Neural cell (in vitro differentiated cells): ENCODE results near the gene LCNL1.

Experiments
- EP300 ChIP-seq: fragments of 450-650 bp; conservative IDR thresholded peaks from 2 replicates; pipeline ENCODE4 v1.6.1; 2014; ENCODE audit warnings: antibody characterized with exemption, mild to moderate bottlenecking, moderate library complexity; ENCODE audit not compliant: poor library complexity, severe bottlenecking
- EZH2 ChIP-seq: fragments of 200-600, 300-800 bp; shearing (Covaris generic), sonication (generic); IDR thresholded peaks from 2 replicates; pipeline ENCODE4 v1.6.1; 2014; ENCODE audit warnings: antibody characterized with exemption, low read length, borderline replicate concordance, mild to moderate bottlenecking; ENCODE audit not compliant: insufficient read depth, poor library complexity, severe bottlenecking
- MXI1 ChIP-seq: fragments of 450-650 bp; conservative IDR thresholded peaks from 2 replicates; pipeline ENCODE4 v1.6.1; 2014; ENCODE audit warnings: antibody characterized with exemption, mild to moderate bottlenecking; ENCODE audit not compliant: poor library complexity, severe bottlenecking
- RAD21 ChIP-seq: fragments of 450-650 bp; conservative IDR thresholded peaks from 2 replicates; pipeline ENCODE4 v1.6.1; 2014; ENCODE audit warnings: antibody characterized with exemption, mild to moderate bottlenecking, moderate library complexity
- SMC3 ChIP-seq: fragments of 450-650 bp; conservative IDR thresholded peaks from 2 replicates; pipeline ENCODE4 v1.6.1; 2014; ENCODE audit warnings: antibody characterized with exemption, mild to moderate bottlenecking, moderate library complexity; ENCODE audit not compliant: poor library complexity
- TAF1 ChIP-seq: IDR thresholded peaks from 2 replicates; pipeline ENCODE4 v1.6.1; 2012; ENCODE audit warnings: low read depth
- TF ChIP-seq, protein P1 (sequence below): fragments of 450-650 bp; IDR thresholded peaks from 2 replicates; pipeline ENCODE4 v1.5.1; 2014; ENCODE audit warnings: antibody characterized with exemption, mild to moderate bottlenecking, moderate library complexity; ENCODE audit not compliant: poor library complexity, severe bottlenecking
- TF ChIP-seq, protein P2 (sequence below): IDR thresholded peaks from 2 replicates; pipeline ENCODE4 v1.6.1; 2012; ENCODE audit warnings: borderline replicate concordance

DNA sequence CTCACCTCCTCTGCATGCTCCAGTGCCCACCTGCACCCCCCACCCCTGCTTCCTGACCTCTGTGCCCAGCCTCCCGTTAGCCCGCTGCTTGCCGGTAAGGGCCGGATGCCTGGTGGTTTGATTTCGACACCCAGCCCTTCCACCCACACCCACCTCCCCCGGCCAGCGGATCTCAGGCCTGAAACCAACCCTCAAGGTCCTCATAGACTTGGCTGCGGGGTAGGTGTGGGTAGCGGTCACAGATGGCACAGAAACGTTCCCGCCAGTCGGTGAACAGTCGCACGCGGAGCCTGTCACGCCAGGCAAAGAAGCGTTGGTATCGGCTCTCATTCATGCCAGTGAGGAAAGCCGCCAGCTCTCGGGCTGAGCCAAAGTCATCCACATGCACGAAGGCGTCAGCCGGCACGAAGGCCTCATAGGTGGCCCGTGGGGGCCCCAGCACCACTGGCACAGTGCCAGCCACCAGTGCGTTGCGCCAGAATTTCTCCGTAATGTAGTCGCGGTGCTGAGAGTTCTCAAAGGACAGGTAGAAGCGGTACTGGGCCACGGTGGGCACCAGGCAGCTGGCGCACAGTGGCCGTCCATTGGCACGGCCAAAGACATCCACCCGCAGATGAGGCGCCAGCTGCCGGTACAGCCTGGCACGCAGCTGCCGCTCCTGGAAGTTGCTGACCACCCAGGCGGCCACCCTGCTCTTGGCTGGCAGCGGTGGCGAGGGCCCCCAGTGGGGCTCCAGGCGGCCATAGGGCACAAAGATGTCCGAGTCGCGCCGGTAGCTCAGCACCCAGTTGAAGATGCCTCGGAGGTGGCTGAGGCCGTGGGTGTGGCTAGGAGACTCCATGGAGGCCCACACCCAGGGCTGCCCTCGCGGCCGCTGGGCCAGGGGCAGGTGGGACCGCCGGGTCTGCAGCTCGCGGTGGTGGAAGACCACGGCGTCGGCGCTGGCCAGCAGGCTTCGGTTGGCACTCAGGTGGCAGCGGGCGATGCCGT is 48.0 kb downstream of the LCNL1 start:
- TF ChIP-seq, protein P1, sequence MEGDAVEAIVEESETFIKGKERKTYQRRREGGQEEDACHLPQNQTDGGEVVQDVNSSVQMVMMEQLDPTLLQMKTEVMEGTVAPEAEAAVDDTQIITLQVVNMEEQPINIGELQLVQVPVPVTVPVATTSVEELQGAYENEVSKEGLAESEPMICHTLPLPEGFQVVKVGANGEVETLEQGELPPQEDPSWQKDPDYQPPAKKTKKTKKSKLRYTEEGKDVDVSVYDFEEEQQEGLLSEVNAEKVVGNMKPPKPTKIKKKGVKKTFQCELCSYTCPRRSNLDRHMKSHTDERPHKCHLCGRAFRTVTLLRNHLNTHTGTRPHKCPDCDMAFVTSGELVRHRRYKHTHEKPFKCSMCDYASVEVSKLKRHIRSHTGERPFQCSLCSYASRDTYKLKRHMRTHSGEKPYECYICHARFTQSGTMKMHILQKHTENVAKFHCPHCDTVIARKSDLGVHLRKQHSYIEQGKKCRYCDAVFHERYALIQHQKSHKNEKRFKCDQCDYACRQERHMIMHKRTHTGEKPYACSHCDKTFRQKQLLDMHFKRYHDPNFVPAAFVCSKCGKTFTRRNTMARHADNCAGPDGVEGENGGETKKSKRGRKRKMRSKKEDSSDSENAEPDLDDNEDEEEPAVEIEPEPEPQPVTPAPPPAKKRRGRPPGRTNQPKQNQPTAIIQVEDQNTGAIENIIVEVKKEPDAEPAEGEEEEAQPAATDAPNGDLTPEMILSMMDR = no peak
- TF ChIP-seq EZH2 (no peak), RAD21 (no peak), SMC3 (no peak), TAF1 (no peak), EP300 (no peak), MXI1 (no peak)
- TF ChIP-seq, protein P2, sequence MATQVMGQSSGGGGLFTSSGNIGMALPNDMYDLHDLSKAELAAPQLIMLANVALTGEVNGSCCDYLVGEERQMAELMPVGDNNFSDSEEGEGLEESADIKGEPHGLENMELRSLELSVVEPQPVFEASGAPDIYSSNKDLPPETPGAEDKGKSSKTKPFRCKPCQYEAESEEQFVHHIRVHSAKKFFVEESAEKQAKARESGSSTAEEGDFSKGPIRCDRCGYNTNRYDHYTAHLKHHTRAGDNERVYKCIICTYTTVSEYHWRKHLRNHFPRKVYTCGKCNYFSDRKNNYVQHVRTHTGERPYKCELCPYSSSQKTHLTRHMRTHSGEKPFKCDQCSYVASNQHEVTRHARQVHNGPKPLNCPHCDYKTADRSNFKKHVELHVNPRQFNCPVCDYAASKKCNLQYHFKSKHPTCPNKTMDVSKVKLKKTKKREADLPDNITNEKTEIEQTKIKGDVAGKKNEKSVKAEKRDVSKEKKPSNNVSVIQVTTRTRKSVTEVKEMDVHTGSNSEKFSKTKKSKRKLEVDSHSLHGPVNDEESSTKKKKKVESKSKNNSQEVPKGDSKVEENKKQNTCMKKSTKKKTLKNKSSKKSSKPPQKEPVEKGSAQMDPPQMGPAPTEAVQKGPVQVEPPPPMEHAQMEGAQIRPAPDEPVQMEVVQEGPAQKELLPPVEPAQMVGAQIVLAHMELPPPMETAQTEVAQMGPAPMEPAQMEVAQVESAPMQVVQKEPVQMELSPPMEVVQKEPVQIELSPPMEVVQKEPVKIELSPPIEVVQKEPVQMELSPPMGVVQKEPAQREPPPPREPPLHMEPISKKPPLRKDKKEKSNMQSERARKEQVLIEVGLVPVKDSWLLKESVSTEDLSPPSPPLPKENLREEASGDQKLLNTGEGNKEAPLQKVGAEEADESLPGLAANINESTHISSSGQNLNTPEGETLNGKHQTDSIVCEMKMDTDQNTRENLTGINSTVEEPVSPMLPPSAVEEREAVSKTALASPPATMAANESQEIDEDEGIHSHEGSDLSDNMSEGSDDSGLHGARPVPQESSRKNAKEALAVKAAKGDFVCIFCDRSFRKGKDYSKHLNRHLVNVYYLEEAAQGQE = no peak
